A549 treated with Mapracorat at 1 μM for 4 hours (cell line): Measurements from ENCODE around the gene FTH1. TPM values are rescaled to one million over a fixed set of nuclear protein-coding genes. Genes with fewer than 3 reads are reported as not detected.

Source experiments
- total RNA-seq: library from RNA; stranded (reverse); fragments of 200-300 nt; extraction: Qiagen RNA extraction; gene quantifications from 5 replicates; pipeline ENCODE4 v1.2.3, GENCODE V29; 2022

Gene FTH1
- total RNA-seq = 12,014 to 20,729 TPM (median 18,049 TPM) in 5 replicates

GRCh38 chr11:61967116-61967923, at the start of gene FTH1:
Gene FTH1 (minus strand): TSS chr11:61967634. CDS start chr11:61967425, 209 bp downstream.

GRCh38 chr11:61950035-61950547, 17.3 kb downstream of the FTH1 start, which contains the start of gene BEST1:
Gene BEST1 (plus strand): TSS chr11:61950351. CDS start chr11:61951807, 1,456 bp downstream.

GRCh38 chr11:61917334-61918109, 49.9 kb downstream of the FTH1 start, which contains the start of gene RAB3IL1:
Gene RAB3IL1 (minus strand): TSS chr11:61917566. CDS start chr11:61917367, 199 bp downstream.

Other genes starting within 250 kb of the FTH1 start
- gene MYRF, start 215.0 kb downstream of the FTH1 start, total RNA-seq = 14.2 to 21.4 TPM (median 18.9 TPM) in 5 replicates
- gene TMEM258, start 175.0 kb downstream of the FTH1 start, total RNA-seq = 214 to 277 TPM (median 234 TPM) in 5 replicates
- gene FEN1, start 174.7 kb downstream of the FTH1 start, total RNA-seq = 90.3 to 108 TPM (median 97.7 TPM) in 5 replicates
- gene FADS1, start 150.6 kb downstream of the FTH1 start, total RNA-seq = 162 to 234 TPM (median 202 TPM) in 5 replicates
- 327 to 428 TPM (median 371 TPM) in 5 replicates for gene FADS2, start 139.3 kb downstream of the FTH1 start, total RNA-seq
- 61.4 to 86.5 TPM (median 79.0 TPM) in 5 replicates for gene FADS3, start 76.1 kb downstream of the FTH1 start, total RNA-seq
- 16.0 to 23.0 TPM (median 19.1 TPM) in 5 replicates for gene RAB3IL1, start 50.1 kb downstream of the FTH1 start, total RNA-seq
- 1.9 to 3.9 TPM (median 2.6 TPM) in 5 replicates for gene BEST1, start 17.3 kb downstream of the FTH1 start, total RNA-seq
- gene INCENP, start 156.4 kb upstream of the FTH1 start, total RNA-seq = 43.9 to 57.8 TPM (median 51.8 TPM) in 5 replicates
- gene SCGB1D1, start 222.6 kb upstream of the FTH1 start, total RNA-seq = not detected in 5 replicates
- gene SCGB2A1, start 241.0 kb upstream of the FTH1 start, total RNA-seq = not detected in 5 replicates